Measurements from ENCODE around the gene DNAJC18. TPM values are rescaled to one million over a fixed set of nuclear protein-coding genes. Genes with fewer than 3 reads are reported as not detected.

DNAJC18 gene
- total and polyA plus RNA-seq, 2 donors: 8.6 to 16.2 TPM

GRCh38 chr5:139426203-139426885, 13.0 kb downstream of the DNAJC18 start:
- no peak for DNase-seq (ENCODE audit: extremely low spot score)
- 65% methylated on average over 8 of the region's 8 CpGs for WGBS
- Histone ChIP-seq H3K4me1 (ENCODE audit: insufficient read depth) (no peaks in the 10 kb centered on the region), H3K4me3 (ENCODE audit: low read depth, low read length) (no peak overlapping the region), H3K27ac (ENCODE audit: low read depth) (no peak overlapping the region), H3K36me3 (ENCODE audit: insufficient read depth) (no peaks in the 10 kb centered on the region)

DNA sequence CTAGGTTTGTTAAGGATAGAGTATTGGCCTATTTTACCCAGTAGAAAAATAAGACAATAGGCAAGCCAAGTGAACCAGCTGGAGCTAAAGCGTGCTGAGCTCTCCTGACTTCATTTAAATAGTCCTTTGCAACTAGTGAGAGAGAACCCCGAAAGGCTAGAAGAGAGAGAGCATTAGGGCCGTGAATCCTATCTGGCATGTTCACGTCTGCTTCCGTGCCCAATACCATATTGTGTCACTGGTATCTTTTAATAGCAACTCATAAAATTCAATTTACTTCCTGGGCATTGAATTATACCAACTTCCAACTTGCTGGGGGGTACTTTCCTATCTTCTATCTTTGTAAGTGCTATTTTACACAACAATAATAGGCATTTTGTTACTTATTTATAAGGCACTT, 13.8 kb downstream of the DNAJC18 start:
- WGBS: 74% methylated on average over 5 of the region's 5 CpGs
- no peak for DNase-seq (ENCODE audit: extremely low spot score)
- H3K4me1 ChIP-seq (ENCODE audit: insufficient read depth): no peaks in the 10 kb centered on the region
- no peak overlapping the region for H3K27ac ChIP-seq (ENCODE audit: low read depth)
- H3K4me3 ChIP-seq (ENCODE audit: low read depth, low read length): no peak overlapping the region
- H3K36me3 ChIP-seq (ENCODE audit: insufficient read depth): no peaks in the 10 kb centered on the region

GRCh38 chr5:139422307-139422893, 16.9 kb downstream of the DNAJC18 start:
- H3K4me1 ChIP-seq (ENCODE audit: insufficient read depth): no peaks in the 10 kb centered on the region
- H3K36me3 ChIP-seq (ENCODE audit: insufficient read depth): no peaks in the 10 kb centered on the region
- DNase-seq (ENCODE audit: extremely low spot score): no peak

DNA sequence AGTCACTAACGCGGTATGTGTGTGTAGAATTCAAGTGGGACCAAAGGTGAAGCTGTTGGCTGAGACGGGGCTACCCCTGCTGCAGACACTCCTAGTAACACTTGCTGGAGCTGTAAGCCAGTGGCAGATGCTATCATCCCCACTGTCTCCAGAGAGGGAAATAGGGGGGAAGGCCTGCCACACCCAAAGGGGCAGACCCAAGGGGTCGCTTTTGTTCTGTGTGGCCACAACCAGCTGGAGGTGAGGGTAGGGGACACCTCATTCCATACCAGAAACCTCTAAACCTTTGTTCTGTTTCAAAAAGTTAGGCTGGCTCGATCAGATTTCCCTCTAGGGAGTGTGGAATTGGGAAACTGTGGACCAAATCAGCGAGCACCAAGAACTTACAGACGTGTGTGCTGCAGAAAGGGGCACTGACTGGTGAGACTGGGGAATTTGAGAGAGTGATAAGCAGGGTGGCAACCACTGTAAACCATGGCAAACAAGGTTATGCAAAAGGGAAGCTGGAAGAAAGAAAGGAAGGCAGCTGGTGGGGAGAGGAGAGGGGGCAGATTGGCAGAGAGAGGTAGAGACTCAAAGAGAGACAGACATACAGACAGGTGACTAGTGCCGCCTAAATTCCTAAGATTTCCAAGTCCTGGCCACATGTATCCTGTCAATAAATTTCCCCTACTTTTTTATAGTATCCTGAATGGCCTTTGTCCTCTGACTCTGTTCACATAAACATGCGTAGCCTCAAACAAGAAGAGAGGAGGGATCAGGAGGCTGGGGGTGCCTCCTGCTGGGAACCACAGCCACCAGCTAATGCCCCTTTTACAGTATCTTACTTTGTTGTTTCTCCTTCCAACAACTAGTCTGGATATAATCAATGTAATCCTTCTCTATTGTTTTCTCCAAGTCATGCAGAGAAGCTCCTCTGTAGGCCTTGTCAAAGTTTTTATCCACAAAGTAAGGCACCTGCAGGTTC, 19.8 kb downstream of the DNAJC18 start:
- H3K4me3 ChIP-seq (ENCODE audit: low read depth, low read length): no peak overlapping the region

More at GRCh38 chr5:139422307-139422893, 16.9 kb downstream of the DNAJC18 start:
- H3K4me3 ChIP-seq (ENCODE audit: low read depth, low read length): no peak overlapping the region
- no peak overlapping the region for H3K27ac ChIP-seq (ENCODE audit: low read depth)
- 39% methylated on average over 5 of the region's 5 CpGs for WGBS

GRCh38 chr5:139418793-139419192, 20.5 kb downstream of the DNAJC18 start:
- no peak overlapping the region for H3K4me3 ChIP-seq (ENCODE audit: low read depth, low read length)
- H3K27ac ChIP-seq (ENCODE audit: low read depth): no peak overlapping the region
- DNase-seq (ENCODE audit: extremely low spot score): no peak
- WGBS: 83% methylated on average over 1 of the region's 1 CpG
- no peaks in the 10 kb centered on the region for H3K36me3 ChIP-seq (ENCODE audit: insufficient read depth)
- H3K4me1 ChIP-seq (ENCODE audit: insufficient read depth): no peaks in the 10 kb centered on the region

More for the DNA sequence above, 19.8 kb downstream of the DNAJC18 start:
- DNase-seq (ENCODE audit: extremely low spot score): no peak
- 79% methylated on average over 9 of the region's 9 CpGs for WGBS
- Histone ChIP-seq H3K27ac (ENCODE audit: low read depth) (no peak overlapping the region), H3K36me3 (ENCODE audit: insufficient read depth) (no peaks in the 10 kb centered on the region), H3K4me1 (ENCODE audit: insufficient read depth) (no peaks in the 10 kb centered on the region)

DNA sequence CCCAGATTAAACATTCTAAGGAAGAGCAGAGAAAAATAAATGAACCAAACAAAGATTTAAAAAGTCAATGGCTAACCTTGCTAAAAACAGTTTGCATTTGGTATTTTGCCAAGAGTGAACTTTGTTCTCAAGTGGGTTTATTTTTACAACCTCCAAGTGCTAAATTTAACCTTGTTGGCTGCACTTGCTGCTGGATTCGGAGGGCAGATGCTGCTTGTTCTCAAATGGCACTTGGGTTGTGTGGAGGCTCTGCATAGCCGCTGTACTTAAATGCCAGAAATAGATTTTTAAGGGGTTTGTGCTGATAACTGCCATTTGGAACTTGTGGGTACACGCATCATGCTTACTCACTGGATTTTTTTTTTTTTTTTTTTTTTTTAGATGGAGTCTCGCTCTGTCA, 22.1 kb downstream of the DNAJC18 start:
- H3K36me3 ChIP-seq (ENCODE audit: insufficient read depth): no peaks in the 10 kb centered on the region
- no peak overlapping the region for H3K27ac ChIP-seq (ENCODE audit: low read depth)
- no peaks in the 10 kb centered on the region for H3K4me1 ChIP-seq (ENCODE audit: insufficient read depth)
- no peak overlapping the region for H3K4me3 ChIP-seq (ENCODE audit: low read depth, low read length)
- no peak for DNase-seq (ENCODE audit: extremely low spot score)
- WGBS: 31% methylated on average over 4 of the region's 4 CpGs

- 48% methylated on average over 9 of the region's 9 CpGs for WGBS
- H3K4me1 ChIP-seq (ENCODE audit: insufficient read depth): no peaks in the 10 kb centered on the region
These were observed 22.7 kb downstream of the DNAJC18 start for GRCh38 chr5:139416651-139417050.

DNA sequence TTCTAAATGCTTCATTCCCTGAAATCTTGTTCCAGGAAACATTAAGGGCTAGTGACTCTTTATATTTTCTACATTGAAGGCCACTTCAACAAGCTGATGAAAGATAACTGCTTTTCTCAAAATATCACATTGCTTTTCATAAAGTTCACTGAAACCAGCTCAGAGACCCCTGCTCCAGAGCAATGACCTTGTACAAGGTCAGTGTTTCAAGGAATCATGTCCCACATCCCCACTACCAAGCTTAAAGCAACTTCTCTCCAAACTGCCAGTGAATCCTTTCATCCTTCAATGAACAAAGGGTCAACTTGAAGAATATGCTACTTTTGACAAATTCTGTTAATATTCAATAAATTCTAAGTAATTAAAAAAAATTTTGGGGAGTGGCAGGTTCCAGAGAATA, 23.5 kb downstream of the DNAJC18 start:
- no peak overlapping the region for H3K27ac ChIP-seq (ENCODE audit: low read depth)
- DNase-seq (ENCODE audit: extremely low spot score): no peak

More at GRCh38 chr5:139416651-139417050, 22.7 kb downstream of the DNAJC18 start:
- Histone ChIP-seq H3K36me3 (ENCODE audit: insufficient read depth) (no peaks in the 10 kb centered on the region), H3K4me3 (ENCODE audit: low read depth, low read length) (no peak overlapping the region), H3K27ac (ENCODE audit: low read depth) (no peak overlapping the region)
- no peak for DNase-seq (ENCODE audit: extremely low spot score)

GRCh38 chr5:139415221-139415861, 24.0 kb downstream of the DNAJC18 start:
- 54% methylated on average over 8 of the region's 8 CpGs for WGBS
- no peaks in the 10 kb centered on the region for H3K4me1 ChIP-seq (ENCODE audit: insufficient read depth)
- H3K27ac ChIP-seq (ENCODE audit: low read depth): no peak overlapping the region
- no peak for DNase-seq (ENCODE audit: extremely low spot score)
- H3K36me3 ChIP-seq (ENCODE audit: insufficient read depth): no peaks in the 10 kb centered on the region
- H3K4me3 ChIP-seq (ENCODE audit: low read depth, low read length): no peak overlapping the region

More for the DNA sequence above, 23.5 kb downstream of the DNAJC18 start:
- Histone ChIP-seq H3K4me3 (ENCODE audit: low read depth, low read length) (no peak overlapping the region), H3K4me1 (ENCODE audit: insufficient read depth) (no peaks in the 10 kb centered on the region), H3K36me3 (ENCODE audit: insufficient read depth) (no peaks in the 10 kb centered on the region)

- no peaks in the 10 kb centered on the region for H3K4me1 ChIP-seq (ENCODE audit: insufficient read depth)
- no peak for DNase-seq (ENCODE audit: extremely low spot score)
- H3K27ac ChIP-seq (ENCODE audit: low read depth): no peak overlapping the region
- H3K4me3 ChIP-seq (ENCODE audit: low read depth, low read length): no peak overlapping the region
- H3K36me3 ChIP-seq (ENCODE audit: insufficient read depth): no peaks in the 10 kb centered on the region
- 76% methylated on average over 9 of the region's 9 CpGs for WGBS
These were observed 24.7 kb downstream of the DNAJC18 start for GRCh38 chr5:139414581-139415130.

- Histone ChIP-seq H3K27ac (ENCODE audit: low read depth) (no peak overlapping the region), H3K4me1 (ENCODE audit: insufficient read depth) (no peaks in the 10 kb centered on the region), H3K4me3 (ENCODE audit: low read depth, low read length) (no peak overlapping the region), H3K36me3 (ENCODE audit: insufficient read depth) (no peaks in the 10 kb centered on the region)
- no peak for DNase-seq (ENCODE audit: extremely low spot score)
- 90% methylated on average over 6 of the region's 6 CpGs for whole genome bisulfite sequencing
These were observed 25.4 kb downstream of the DNAJC18 start for GRCh38 chr5:139413963-139414362.

DNA sequence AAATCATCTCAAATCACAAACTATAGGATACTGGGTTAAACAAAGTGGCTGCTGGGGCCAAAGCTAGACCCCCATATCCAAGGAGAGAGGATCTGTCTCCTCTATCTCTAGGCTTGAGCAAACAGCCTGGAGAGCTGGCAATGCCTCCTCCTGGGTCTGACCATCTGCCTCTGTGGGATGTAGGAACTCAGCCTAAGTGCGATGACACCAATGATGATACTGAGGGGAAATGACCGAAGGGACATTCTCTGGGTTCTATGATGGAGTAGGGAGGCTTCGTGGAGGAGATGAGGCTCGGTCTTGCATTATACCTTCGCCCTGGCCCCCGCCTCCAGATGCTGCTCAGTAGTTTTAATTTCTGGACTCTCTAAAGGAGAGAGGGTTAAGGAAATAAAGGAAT, 26.2 kb downstream of the DNAJC18 start:
- Histone ChIP-seq H3K36me3 (ENCODE audit: insufficient read depth) (no peaks in the 10 kb centered on the region), H3K4me1 (ENCODE audit: insufficient read depth) (no peaks in the 10 kb centered on the region), H3K4me3 (ENCODE audit: low read depth, low read length) (no peak overlapping the region), H3K27ac (ENCODE audit: low read depth) (no peak overlapping the region)
- 99% methylated on average over 6 of the region's 6 CpGs for WGBS
- no peak for DNase-seq (ENCODE audit: extremely low spot score)
